ENCODE results near the gene CD6. TPM values are rescaled to one million over a fixed set of nuclear protein-coding genes. Genes with fewer than 3 reads are reported as not detected.
"Not testable (repeated sequence)": the region's sequence is repeated elsewhere in the genome, so short reads cannot be mapped to it uniquely, and the experiment has no call there.

CD6 gene
- total RNA-seq, 1 donor from 2014 or later = 0.39 TPM

GRCh38 chr11:61062181-61062930 is 90.9 kb downstream of the CD6 start:
- Histone ChIP-seq H3K9ac (ENCODE audit: low read length) (no peak overlapping the region), H3K4me1 (ENCODE audit: insufficient read depth, low read length) (peaks cover 9% of the 10 kb centered on the region), H3K79me2 (ENCODE audit: insufficient read depth, low read length) (no peaks in the 10 kb centered on the region), H3K4me3 (ENCODE audit: insufficient read depth, low read depth, low read length) (no peak overlapping the region), H3K36me3 (ENCODE audit: insufficient read depth, low read length) (no peaks in the 10 kb centered on the region), H3K27me3 (ENCODE audit: insufficient read depth, low read length) (no peaks in the 10 kb centered on the region), H4K20me1 (ENCODE audit: insufficient read depth, low read length) (no peaks in the 10 kb centered on the region), H2AFZ (ENCODE audit: low read depth, low read length) (no peak overlapping the region), H3K9me3 (ENCODE audit: insufficient read depth, low read depth, low read length) (no peaks in the 10 kb centered on the region), H3K4me2 (ENCODE audit: low read length) (no peak overlapping the region), H3K27ac (ENCODE audit: low read depth, low read length) (no peak overlapping the region)
- no peak for FAIRE-seq
- Mint-ChIP-seq H3K4me1 (ENCODE audit: low read depth, unreplicated experiment) (peaks cover 10% of the 10 kb centered on the region), H3K9me3 (ENCODE audit: unreplicated experiment) (no peaks in the 10 kb centered on the region), H3K27me3 (ENCODE audit: low read depth, unreplicated experiment) (peaks cover 7% of the 10 kb centered on the region), H3K4me3 (ENCODE audit: unreplicated experiment) (no peak overlapping the region), H3K27ac (ENCODE audit: unreplicated experiment) (no peak overlapping the region), H3K36me3 (ENCODE audit: low read depth, unreplicated experiment) (peaks cover 2% of the 10 kb centered on the region)
- no peak for DNase-seq (ENCODE audit: low read depth)
- TF ChIP-seq EZH2 (IDR thresholded peaks at IDR 0.05; ENCODE audit: insufficient read depth, low read length) = no peak
- TF ChIP-seq, protein P1, sequence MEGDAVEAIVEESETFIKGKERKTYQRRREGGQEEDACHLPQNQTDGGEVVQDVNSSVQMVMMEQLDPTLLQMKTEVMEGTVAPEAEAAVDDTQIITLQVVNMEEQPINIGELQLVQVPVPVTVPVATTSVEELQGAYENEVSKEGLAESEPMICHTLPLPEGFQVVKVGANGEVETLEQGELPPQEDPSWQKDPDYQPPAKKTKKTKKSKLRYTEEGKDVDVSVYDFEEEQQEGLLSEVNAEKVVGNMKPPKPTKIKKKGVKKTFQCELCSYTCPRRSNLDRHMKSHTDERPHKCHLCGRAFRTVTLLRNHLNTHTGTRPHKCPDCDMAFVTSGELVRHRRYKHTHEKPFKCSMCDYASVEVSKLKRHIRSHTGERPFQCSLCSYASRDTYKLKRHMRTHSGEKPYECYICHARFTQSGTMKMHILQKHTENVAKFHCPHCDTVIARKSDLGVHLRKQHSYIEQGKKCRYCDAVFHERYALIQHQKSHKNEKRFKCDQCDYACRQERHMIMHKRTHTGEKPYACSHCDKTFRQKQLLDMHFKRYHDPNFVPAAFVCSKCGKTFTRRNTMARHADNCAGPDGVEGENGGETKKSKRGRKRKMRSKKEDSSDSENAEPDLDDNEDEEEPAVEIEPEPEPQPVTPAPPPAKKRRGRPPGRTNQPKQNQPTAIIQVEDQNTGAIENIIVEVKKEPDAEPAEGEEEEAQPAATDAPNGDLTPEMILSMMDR (IDR thresholded peaks at IDR 0.05; ENCODE audit: insufficient read depth, low read depth, low read length) = no peak

DNA sequence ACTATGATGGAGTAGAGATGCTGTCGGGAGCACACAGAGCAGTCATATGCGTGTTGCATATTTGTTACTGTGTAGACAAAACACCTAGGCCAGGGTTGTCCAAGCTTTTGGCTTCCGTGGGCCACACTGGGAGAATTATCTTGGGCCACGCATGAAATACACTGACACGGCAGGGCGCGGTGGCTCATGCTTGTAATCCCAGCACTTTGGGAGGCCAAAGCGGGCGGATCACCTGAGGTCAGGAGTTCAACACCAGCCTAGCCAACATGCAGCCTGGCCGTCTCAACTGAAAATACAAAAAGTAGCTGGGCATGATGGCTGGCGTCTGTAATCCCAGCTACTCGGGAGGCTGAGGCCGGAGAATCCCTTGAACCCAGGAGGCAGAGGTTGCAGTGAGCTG is 93.8 kb downstream of the CD6 start:
- FAIRE-seq; H3K27ac Mint-ChIP-seq (ENCODE audit: unreplicated experiment); DNase-seq (ENCODE audit: low read depth): not testable (repeated sequence)

GRCh38 chr11:61065955-61066638 is 94.6 kb downstream of the CD6 start:
- Histone ChIP-seq H2AFZ (ENCODE audit: low read depth, low read length) (no peak overlapping the region), H3K36me3 (ENCODE audit: insufficient read depth, low read length) (no peaks in the 10 kb centered on the region), H3K27ac (ENCODE audit: low read depth, low read length) (no peak overlapping the region), H3K9me3 (ENCODE audit: insufficient read depth, low read depth, low read length) (no peaks in the 10 kb centered on the region), H3K9ac (ENCODE audit: low read length) (no peak overlapping the region), H3K27me3 (ENCODE audit: insufficient read depth, low read length) (no peaks in the 10 kb centered on the region), H3K4me1 (ENCODE audit: insufficient read depth, low read length) (peaks cover 2% of the 10 kb centered on the region), H3K79me2 (ENCODE audit: insufficient read depth, low read length) (no peaks in the 10 kb centered on the region), H3K4me2 (ENCODE audit: low read length) (no peak overlapping the region), H3K4me3 (ENCODE audit: insufficient read depth, low read depth, low read length) (no peak overlapping the region), H4K20me1 (ENCODE audit: insufficient read depth, low read length) (no peaks in the 10 kb centered on the region)
- H3K4me3 Mint-ChIP-seq (ENCODE audit: unreplicated experiment) = no peak overlapping the region
- H3K27ac Mint-ChIP-seq (ENCODE audit: unreplicated experiment) = no peak overlapping the region
- H3K27me3 Mint-ChIP-seq (ENCODE audit: low read depth, unreplicated experiment) = peaks cover 8% of the 10 kb centered on the region
- H3K4me1 Mint-ChIP-seq (ENCODE audit: low read depth, unreplicated experiment) = peaks cover 9% of the 10 kb centered on the region
- H3K9me3 Mint-ChIP-seq (ENCODE audit: unreplicated experiment) = no peaks in the 10 kb centered on the region
- DNase-seq (ENCODE audit: low read depth) (no peak), FAIRE-seq (no peak)
- H3K36me3 Mint-ChIP-seq (ENCODE audit: low read depth, unreplicated experiment) = no peaks in the 10 kb centered on the region
- no peak for TF ChIP-seq EZH2 (IDR thresholded peaks at IDR 0.05; ENCODE audit: insufficient read depth, low read length)
- TF ChIP-seq, protein P1 (IDR thresholded peaks at IDR 0.05; ENCODE audit: insufficient read depth, low read depth, low read length) = no peak

More for the DNA sequence above, 93.8 kb downstream of the CD6 start:
- not testable (repeated sequence) for H2AFZ ChIP-seq (ENCODE audit: low read depth, low read length); H3K27me3 Mint-ChIP-seq (ENCODE audit: low read depth, unreplicated experiment); H3K4me2 ChIP-seq (ENCODE audit: low read length); H3K9me3 Mint-ChIP-seq (ENCODE audit: unreplicated experiment); H3K4me1 Mint-ChIP-seq (ENCODE audit: low read depth, unreplicated experiment); H3K36me3 ChIP-seq (ENCODE audit: insufficient read depth, low read length); H3K4me3 ChIP-seq (ENCODE audit: insufficient read depth, low read depth, low read length); H3K9ac ChIP-seq (ENCODE audit: low read length); H3K4me3 Mint-ChIP-seq (ENCODE audit: unreplicated experiment); H3K36me3 Mint-ChIP-seq (ENCODE audit: low read depth, unreplicated experiment); H3K27ac ChIP-seq (ENCODE audit: low read depth, low read length); H3K4me1 ChIP-seq (ENCODE audit: insufficient read depth, low read length); H3K79me2 ChIP-seq (ENCODE audit: insufficient read depth, low read length); H3K27me3 ChIP-seq (ENCODE audit: insufficient read depth, low read length); H4K20me1 ChIP-seq (ENCODE audit: insufficient read depth, low read length); H3K9me3 ChIP-seq (ENCODE audit: insufficient read depth, low read depth, low read length)
